ENCODE measurements around the gene ENTPD1.
"Not testable (repeated sequence)": the region's sequence is repeated elsewhere in the genome, so short reads cannot be mapped to it uniquely, and the experiment has no call there.

The ENTPD1 gene

DNA sequence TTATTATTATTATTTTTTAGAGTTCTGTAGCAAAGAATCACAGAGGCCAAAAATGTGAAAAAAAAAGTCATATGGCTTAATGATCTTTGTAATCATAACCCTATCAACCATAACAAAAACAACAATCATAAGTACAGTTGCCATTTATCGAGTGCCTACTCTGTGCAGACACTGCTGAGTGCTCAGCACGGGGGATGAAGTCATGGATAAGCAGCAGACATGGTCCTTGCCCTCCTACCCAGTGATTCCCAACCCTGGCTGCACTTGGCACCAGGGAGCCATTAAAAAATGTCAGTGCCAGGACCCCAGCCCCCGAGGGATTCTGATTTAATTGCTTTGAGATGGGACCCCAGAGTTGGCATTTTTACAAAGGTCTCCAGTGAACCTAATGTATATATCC is 38.2 kb downstream of the ENTPD1 start:
- DNase-seq, result no peak

GRCh38 chr10:95795602-95796001 is 39.6 kb downstream of the ENTPD1 start:
- no peak for DNase-seq

DNA sequence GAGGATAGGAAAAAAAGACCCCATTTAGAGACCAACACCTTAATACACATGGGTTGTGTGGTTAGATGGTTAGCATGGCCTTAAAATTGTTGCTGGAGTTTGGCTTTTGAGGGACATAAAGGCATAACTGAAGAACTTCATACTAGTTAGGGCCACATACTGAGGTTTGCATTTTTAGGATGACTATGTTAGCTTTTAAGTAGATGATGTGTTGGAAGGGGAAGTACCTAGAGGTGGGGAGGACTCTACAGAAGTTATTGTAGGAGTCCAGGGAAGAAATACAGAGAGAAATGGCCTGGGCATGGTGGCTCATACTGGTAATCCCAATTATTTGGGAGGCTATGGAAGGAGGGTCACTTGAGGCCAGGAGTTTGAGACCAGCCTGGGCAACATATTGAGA is 40.5 kb downstream of the ENTPD1 start:
- DNase-seq, result no peak

- no peak for DNase-seq
Observed at GRCh38 chr10:95798096-95798855, 42.3 kb downstream of the ENTPD1 start.

DNA sequence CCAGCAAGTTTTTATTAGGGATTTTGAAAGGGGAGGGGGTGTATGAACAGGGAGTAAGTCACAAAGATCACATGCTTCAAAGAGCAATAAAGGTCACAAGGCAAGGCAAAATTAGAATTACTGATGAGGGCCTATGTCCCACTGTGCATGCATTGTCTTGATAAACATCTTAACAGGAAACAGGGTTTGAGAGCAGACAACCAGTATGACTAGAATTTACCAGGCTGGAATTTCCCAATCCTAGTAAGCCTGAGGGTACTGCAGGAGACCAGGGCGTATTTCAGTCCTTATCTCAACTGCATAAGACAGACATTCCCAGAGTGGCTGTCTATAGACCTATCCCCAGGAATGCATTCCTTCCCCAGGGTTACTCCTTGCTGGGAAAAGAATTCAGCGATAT is 44.3 kb downstream of the ENTPD1 start:
- DNase-seq, result not testable (repeated sequence)

DNA sequence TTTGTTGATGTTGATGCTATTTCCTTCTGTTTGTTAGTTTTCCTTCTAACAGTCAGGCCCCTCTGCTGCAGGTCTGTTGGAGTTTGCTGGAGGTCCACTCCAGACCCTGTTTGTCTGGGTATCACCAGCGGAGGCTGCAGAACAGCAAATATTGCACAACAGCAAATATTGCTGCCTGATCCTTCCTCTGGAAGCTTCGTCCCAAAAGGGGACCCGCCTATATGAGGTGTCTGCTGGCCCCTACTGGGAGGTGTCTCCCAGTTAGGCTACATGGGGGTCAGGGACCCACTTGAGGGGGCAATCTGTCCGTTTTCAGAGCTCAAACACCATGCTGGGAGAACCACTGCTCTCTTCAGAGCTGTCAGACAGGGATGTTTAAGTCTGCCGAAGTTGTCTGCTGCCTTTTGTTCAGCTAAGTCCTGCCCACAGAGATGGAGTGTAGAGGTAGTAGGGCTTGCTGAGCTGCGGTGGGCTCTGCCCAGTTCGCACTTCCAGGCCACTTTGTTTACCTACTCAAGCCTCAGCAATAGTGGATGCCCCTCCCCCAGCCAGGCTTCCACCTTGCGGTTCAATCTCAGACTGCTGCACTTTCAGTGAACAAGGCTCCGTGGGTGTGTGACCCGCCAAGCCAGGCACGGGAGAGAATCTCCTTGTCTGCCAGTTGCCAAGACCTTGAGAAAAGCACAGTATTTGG is 50.9 kb downstream of the ENTPD1 start:
- not testable (repeated sequence) for DNase-seq

DNA sequence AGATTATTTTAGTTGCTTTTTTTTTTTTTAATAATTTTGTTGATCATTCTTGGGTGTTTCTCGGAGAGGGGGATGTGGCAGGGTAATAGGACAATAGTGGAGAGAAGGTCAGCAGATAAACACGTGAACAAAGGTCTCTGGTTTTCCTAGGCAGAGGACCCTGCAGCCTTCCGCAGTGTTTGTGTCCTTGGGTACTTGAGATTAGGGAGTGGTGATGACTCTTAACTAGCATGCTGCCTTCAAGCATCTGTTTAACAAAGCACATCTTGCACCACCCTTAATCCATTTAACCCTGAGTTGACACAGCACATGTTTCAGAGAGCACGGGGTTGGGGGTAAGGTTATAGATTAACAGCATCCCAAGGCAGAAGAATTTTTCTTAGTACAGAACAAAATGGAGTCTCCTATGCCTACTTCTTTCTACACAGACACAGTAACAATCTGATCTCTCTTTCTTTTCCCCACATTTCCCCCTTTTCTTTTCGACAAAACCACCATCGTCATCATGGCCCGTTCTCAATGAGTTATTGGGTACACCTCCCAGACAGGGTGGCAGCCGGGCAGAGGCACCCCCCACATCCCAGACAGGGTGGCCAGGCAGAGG is 52.8 kb downstream of the ENTPD1 start:
- not testable (repeated sequence) for DNase-seq

DNA sequence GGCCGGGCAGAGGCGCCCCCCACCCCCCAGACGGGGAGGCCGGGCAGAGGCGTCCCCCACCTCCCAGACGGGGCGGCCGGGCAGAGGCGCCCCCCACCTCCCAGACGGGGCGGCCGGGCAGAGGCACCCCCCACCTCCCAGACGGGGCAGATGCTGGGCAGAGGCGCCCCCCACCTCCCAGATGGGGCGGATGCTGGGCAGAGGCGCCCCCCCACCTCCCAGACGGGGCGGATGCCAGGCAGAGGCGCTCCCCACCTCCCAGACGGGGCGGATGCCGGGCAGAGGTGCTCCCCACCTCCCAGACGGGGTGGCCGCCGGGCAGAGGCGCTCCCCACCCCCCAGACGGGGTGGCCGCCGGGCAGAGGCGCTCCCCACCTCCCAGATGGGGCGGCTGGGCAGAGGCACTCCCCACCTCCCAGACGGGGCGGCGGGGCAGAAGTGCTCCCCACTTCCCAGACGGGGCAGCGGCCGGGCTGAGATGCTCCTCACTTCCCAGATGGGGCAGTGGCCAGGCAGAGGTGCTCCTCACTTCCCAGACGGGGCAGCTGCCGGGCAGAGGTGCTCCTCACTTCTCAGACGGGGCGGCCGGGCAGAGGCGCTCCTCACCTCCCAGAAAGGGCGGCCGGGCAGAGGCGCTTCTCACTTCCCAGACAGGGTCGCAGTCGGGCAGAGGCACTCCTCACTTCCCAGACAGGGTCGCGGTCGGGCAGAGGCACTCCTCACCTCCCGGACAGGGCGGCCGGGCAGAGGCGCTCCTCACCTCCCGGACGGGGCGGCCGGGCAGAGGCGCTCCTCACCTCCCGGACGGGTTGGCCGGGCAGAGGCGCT is 53.6 kb downstream of the ENTPD1 start:
- no peak for DNase-seq

DNA sequence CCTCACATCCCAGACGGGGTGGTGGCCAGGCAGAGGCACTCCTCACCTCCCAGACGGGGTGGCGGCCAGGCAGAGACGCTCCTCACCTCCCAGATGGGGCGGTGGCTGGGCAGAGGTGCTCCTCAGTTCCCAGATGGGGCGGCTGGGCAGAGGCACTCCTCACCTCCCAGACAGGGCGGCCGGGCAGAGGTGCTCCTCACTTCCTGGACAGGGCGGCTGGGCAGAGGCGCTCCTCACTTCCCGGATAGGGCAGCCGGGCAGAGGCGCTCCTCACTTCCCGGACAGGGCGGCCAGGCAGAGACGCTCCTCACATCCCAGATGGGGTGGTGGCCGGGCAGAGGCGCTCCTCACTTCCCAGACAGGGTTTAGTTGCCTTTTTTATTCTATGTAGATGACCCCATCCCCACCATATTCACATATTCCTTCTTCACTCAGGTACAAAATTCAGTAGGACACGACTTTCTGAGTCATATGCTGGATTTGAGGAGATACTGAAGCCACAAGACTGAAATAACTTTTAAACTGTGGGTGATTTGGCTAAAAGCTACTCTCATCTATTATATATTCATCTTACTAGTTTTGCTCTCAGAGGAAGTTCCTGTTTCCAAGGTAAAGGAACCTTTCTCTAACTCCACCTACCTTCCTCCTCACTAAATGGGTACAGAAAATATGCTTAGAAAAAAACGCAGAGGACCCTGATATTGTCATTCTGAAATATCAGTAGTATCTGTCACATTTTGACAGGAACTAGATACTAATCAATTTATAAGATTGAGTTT is 54.4 kb downstream of the ENTPD1 start:
- DNase-seq, result no peak

- DNase-seq, result no peak
Observed at GRCh38 chr10:95813054-95813685, 57.2 kb downstream of the ENTPD1 start.

DNA sequence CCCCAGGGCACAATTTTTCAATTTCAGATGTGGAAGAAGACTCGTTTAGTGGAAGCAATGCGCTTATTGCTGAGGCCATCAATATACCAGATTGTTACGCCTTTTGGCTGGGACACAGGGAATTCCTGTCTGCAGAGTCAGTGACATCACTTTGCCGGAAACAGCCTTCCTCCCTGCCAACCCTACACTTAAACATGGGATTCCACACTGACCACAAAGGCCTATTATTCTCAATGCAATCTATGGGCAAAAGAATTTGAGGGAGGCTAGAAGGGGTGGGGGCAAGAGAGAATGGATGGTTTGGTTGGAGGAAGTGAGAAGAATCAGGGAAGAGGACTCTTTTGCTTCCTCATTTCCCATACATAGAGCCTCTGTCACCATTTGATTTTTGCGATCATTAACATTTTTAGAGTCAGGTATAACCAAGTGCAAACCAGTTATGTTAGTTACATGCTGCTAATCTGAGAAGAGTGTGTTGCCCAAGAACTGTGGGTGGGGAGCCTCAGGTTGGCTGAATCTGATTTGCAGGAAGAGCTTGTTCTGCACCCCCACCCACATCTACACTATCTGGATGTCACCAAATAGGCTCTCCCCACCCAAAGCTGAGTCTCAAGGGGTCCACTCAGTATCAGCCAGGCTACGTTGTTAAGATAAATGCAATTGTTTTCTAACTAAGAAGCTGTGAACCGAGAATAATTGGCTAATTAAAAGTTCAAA is 58.2 kb downstream of the ENTPD1 start:
- DNase-seq, result peak in 3 of 56 donors; percentile 3 to 26 (median 18)

DNA sequence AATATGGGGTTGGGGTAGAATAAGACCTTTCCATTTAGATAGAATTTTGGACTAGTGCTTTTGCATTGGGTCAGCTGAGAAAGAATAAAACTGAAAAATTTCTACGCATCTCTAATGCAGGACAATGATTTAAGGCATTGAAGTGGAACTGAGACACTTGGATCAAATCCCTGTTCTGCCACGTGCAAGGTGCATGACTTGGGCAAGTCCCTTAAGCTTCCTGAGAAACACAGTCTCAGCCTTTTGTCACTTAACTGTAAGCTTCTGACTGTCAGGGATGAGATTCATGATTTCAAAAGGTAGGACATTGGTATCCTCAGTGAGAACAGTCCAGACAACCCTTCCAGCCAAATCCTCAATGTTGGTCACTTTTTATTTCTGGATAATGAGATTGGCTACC is 59.2 kb downstream of the ENTPD1 start:
- DNase-seq, result peak in 1 of 56 donors; percentile 19

- no peak for DNase-seq
Observed at GRCh38 chr10:95815701-95816240, 59.8 kb downstream of the ENTPD1 start.

- DNase-seq, result no peak
Observed at GRCh38 chr10:95818010-95818409, 62.0 kb downstream of the ENTPD1 start.

GRCh38 chr10:95818668-95819067 is 62.7 kb downstream of the ENTPD1 start:
- no peak for DNase-seq

DNA sequence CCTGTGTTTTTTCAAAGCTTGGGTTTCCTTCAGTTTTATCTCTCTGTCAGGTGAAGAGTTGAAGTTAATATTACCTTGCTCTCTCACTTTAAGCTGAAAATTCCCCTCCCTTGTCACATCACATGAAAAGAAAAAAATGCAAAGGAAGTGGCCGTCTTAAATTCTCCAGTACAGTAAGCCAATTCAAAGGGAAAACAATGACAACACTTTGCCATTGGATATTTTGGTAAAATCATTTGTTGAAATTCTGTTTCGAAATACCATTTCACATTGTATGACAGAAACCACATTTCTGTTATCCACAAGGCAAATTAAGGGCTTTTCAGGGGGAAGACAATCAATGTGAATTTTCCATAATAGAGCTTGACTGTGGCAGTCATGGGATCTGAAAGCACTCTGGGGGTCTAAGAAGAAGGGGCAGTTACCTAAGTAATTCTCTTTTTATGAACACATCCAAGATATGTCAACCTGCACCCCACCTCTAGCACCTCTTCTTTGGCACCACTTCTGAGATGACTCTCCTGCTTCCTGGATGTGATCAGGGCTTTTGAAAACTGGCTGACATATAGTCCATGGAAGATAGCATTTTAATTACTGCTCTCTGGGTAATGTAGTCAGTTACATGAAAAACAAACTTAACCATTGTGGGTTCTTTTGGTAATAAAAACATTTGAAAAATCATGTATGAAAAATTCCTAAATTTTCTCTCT is 63.8 kb downstream of the ENTPD1 start:
- DNase-seq, result no peak

GRCh38 chr10:95820363-95820762 is 64.4 kb downstream of the ENTPD1 start:
- DNase-seq, result no peak

DNA sequence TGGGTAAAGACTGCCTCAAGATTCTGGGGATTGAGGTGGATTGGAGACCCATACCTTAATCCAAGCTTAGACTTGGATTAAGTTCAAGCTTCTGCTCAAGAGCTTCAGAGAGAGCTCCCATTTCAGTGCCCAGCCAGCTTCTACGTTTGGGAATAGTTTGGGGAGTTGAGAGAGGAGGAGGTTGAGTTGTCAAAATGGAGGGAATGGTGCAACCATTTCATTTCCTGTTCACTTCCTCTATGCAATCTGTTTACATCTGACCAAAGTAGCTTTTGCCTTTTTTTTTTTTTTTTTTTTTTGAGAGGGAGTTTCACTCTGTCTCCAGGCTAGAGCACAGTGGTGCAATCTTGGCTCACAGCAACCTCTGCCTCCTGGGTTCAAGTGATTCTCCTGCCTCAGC is 65.8 kb downstream of the ENTPD1 start:
- no peak for DNase-seq

- DNase-seq, result no peak
Observed at GRCh38 chr10:95830044-95830443, 74.1 kb downstream of the ENTPD1 start.

Data from amygdala (tissue), 56 donors.